ENCODE results near the gene PPY.
"Not testable (repeated sequence)": the region's sequence is repeated elsewhere in the genome, so short reads cannot be mapped to it uniquely, and the experiment has no call there.

PPY gene, protein sequence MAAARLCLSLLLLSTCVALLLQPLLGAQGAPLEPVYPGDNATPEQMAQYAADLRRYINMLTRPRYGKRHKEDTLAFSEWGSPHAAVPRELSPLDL

GRCh38 chr17:43942051-43942685 is at the start of gene PPY:
Gene PPY (minus strand): TSS chr17:43942476. CDS start chr17:43941654, 822 bp downstream.
- DNase-seq (ENCODE audit: low spot score): no peak

DNA sequence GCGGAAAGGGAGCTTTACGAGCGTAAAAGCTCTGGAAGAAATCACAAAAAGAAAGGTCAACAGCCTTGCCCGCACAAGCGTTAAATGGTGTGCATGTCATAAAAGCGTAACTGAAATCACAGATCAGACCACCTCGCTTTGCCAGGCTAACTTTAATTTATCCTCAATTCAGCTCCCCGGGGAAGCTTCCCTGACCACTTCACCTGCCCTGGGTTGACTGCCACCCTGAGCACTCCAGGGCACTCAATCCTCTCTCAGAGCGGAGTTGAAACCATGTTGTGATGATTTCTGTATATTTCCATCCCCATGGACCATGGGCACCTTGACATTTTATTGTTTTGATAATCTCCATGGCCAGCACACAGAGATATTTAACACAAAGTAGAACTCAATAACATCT is 46.0 kb upstream of the PPY start:
- no peak for DNase-seq (ENCODE audit: low spot score)

- DNase-seq (ENCODE audit: low spot score): no peak
Observed at GRCh38 chr17:43987131-43988021, 45.1 kb upstream of the PPY start.

- no peak for DNase-seq (ENCODE audit: low spot score)
Observed at GRCh38 chr17:43986225-43986981, 44.1 kb upstream of the PPY start.

GRCh38 chr17:43984521-43984920 is 42.2 kb upstream of the PPY start:
- no peak for DNase-seq (ENCODE audit: low spot score)

DNA sequence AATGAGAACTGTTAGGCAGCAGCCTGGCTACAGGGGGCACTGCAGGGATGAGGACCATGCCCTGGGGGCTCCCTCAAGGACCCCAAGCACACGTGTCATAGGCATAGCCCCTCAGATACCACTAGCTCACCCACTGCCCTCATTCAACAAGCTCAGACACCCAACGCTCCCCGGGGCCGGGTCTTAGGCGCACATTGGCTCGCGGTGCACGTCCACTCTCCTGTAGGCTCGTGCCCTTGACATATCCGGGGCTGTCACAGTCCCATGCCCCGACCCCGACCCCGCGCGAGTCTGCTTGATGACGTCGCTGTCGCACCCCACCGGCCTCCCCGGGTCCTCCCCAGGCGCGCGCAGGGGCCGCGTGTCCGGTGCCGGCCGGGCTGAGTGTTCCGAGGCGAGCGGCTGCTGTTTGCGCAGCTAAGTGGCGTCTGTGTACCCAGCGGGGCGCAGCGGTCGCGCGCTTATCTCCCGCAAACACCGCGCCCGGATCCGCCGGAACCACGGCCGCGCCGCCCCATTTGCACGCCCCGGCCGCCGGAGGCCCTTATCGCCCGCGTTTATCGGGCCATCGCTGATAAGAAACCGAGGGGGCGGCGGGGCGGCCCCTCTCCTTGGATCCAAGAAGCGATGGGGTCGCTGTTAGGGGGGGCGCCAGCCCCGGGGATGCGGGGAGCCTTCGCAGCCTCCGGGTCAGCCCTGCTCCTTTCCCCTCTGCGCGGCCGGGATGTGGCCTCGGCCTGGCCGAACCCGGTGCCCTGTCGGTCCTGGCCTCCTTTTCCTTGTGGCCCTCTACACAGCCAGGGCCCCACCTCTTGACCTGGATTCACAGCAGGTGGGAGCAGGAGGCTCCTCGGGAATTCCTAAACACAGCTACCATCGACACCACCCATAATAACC is 41.5 kb upstream of the PPY start:
- no peak for DNase-seq (ENCODE audit: low spot score)

DNA sequence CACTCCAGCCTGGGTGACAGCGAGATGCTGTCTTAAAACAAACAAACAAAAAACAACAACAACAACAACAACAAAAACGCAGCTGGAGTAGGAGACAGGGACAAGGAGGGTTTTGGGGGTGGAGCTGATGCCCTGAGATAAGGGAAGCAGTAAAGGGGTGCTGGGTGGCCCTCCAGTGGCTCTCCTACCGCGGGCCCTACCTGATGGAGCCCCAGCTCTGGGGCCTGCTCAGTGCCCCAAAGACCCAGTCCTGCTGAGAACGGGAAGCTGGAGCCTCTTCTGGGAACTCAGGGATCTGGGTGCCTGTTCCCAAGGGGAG is 40.9 kb upstream of the PPY start:
- DNase-seq (ENCODE audit: low spot score): no peak

- no peak for DNase-seq (ENCODE audit: low spot score)
Observed at GRCh38 chr17:43982171-43982570, 39.9 kb upstream of the PPY start.

DNA sequence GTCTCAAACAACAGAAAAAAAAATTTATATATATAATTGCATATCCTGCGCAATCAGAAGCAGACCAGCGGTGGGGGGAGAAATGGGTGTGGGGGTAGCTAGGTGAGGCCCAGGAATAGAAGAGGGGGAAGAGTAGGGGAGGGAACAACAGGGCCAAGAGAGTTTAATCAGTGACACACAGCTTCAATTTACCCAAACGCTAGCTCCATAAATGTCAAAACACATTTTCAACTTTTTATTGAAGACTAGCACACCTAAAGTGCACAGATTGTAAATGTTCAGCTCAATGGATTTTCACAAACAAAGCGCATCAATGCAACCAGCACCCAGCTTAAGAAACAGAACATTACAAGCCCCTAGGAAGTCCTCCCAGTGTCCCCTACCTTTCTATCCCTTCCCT is 37.4 kb upstream of the PPY start:
- no peak for DNase-seq (ENCODE audit: low spot score)

GRCh38 chr17:43979011-43979410 is 36.7 kb upstream of the PPY start:
- DNase-seq (ENCODE audit: low spot score): no peak

DNA sequence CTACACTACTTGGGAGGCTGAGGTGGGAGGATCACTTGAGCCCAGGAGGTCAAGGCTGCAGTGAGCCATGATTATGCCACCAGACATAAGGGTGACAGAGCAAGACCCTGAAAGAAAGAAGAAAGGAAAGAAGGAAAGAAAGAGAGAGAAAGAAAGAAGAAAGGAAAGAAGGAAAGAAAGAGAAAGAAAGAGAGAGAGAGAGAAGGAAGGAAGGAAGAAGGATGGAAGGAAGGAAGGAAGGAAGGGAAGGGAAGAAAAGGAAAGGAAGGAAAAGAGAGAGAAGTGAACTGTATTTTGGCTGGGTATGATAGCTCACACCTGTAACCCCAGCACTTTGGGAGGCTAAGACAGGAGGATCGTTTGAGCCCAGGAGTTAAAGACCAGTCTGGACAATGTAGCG is 35.8 kb upstream of the PPY start:
- DNase-seq (ENCODE audit: low spot score): no peak

DNA sequence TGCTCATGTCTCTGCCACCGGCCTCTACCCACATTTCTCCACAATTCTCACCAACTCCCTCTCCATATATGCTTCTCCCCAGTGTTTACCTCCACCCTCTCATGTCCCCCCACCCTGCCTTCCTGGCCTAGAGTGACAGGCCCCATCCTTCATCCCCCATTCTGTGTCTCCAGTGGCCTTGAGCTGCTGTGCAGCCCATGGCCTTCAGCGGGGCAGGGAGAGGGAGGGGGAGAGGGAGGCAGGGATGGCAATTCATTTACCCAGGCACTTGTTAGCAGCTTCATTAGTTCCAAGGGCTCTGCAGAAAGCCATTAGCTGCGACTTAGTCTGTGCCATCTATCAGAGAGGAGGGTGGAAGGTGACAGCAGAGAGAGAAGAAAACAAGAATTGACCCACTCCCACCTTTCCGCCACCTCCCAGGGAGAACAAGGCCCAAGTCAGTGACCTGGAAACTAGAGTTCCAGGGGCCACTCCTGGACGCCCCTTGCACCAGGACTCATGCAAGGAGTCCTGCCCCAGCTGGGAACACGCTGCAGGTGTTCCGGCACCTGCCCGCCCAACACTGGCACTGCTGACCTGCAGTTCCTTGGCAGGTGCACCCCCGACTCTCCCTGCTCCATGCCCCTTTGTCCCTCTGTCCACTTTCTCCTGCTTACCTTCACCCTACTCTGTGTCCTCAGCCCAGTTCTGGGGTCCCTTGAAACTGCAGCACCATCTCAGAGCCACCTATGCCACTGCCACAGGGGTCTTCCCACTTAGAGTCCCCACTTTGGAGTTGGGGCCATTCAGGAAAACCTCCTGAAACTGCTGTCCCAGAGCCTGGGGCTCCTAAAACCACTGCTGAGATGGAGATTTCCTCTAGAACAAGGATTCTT is 34.9 kb upstream of the PPY start:
- no peak for DNase-seq (ENCODE audit: low spot score)

DNA sequence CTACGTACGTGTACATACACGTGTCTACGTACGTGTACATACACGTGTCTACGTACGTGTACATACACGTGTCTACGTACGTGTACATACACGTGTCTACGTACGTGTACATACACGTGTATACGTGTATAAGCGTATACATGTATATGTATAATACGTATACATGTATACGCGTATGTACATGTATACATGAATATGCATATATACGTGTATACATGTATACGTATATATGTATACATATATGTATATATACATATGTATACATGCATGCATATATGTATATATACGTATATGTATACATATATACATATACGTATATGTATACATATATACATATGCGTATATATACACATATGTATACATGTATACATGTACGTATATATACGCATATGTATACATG is 33.6 kb upstream of the PPY start:
- DNase-seq (ENCODE audit: low spot score): no peak

- no peak for DNase-seq (ENCODE audit: low spot score)
Observed at GRCh38 chr17:43974382-43975266, 32.3 kb upstream of the PPY start.

DNA sequence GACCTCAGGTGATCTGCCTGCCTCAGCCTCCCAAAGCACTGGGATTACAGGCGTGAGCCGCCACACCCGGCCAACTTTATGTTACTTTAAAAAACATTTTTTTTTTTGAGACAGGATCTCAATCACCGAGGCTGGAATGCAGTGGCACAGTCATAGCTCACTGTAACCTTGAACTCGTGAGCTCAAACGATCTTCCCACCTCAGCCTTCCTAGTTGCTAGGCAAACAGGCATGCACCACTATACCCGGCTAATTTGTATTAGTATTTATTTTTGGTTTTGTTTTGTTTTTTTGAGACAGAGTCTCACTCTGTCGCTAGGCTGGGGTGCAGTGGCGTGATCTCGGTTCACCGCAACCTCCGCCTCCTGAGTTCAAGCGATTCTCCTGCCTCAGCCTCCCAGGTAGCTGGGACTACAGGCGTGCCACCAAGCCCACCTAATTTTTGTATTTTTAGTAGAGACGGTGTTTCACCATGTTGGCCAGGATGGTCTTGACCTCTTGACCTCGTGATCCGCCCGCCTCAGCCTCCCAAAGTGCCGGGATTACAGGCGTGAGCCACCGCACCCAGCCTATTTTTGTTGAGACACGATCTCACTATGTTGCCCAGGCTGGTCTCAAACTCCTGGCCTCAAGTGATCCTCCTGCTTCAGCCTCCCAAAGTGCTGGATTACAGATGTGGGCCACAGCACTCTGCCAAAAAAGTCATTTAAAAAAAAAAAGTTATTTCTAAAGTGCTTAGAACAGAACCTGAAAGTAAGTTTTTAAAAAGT is 30.4 kb upstream of the PPY start:
- not testable (repeated sequence) for DNase-seq (ENCODE audit: low spot score)

GRCh38 chr17:43971436-43971835 is 29.2 kb upstream of the PPY start:
- DNase-seq (ENCODE audit: low spot score): not testable (repeated sequence)

GRCh38 chr17:43970366-43970765 is 28.1 kb upstream of the PPY start:
- no peak for DNase-seq (ENCODE audit: low spot score)

DNA sequence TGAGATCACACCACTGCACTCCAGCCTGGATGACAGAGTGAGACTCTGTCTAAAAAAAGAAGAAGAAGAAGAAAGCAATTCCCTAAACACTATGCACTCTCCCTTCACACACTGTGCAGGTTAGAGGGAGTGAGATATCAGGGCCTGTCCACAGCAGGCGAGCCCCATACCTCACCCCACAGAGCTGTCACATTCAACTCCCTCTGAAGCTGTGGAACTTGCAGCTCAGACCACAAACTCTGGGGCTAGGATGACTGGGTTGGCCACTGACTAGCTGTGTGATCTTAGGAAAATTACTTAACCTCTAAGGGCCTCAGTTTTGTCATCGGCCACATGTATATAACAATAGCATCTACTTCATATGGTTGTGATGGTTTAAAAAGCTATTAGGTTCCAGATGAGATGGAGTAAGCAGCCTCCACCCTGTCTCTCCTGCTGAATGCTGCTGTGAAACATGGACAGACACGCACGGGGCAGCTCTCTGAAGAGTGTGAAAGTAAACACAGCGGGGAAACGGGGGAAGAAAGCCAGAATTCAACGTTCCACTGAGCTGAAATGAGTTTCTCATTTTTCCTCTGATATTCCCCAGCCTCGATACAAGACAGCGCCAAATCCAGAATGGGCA is 25.1 kb upstream of the PPY start:
- DNase-seq (ENCODE audit: low spot score): no peak
